GM12878 (cell line): ENCODE results near the gene PGM5. TPM values are rescaled to one million over a fixed set of nuclear protein-coding genes. Genes with fewer than 3 reads are reported as not detected.

Experiments used
- ATAC-seq: fragments of 200-7000 bp; cut with Tn5 transposase; 3 replicates; pipeline ENCODE4 v1.9.1; 2020; ENCODE audit warnings: mild to moderate bottlenecking, moderate library complexity
- BruUV-seq: library from RNA; stranded (reverse); fragments of 400-500 nt; replicated peaks from 2 replicates; lab custom pipeline; 2021; lab: Mats Ljungman, UMichigan
- CTCF ChIA-PET: fragments of 300-600 bp; sonication (Branson Sonifier 250); formaldehyde crosslinking; extraction: SDS; loops from one replicate; lab custom pipeline; 2021; ENCODE audit warnings: inconsistent platforms; lab: Yijun Ruan, JAX
- POLR2A ChIA-PET: fragments of 350-600 bp; formaldehyde crosslinking; extraction: SDS; loops from one replicate; lab custom pipeline; 2021; ENCODE audit warnings: inconsistent platforms; lab: Charles Lee
- RAD21 ChIA-PET: fragments of 300-600 bp; sonication (Branson Sonifier 250); formaldehyde crosslinking; loops from one replicate; lab custom pipeline; 2023; ENCODE audit warnings: antibody characterized with exemption; ENCODE audit not compliant: unreplicated experiment; lab: Charles Lee
- SMC1A ChIA-PET: fragments of 300-600 bp; sonication (Branson Sonifier 250); formaldehyde crosslinking; loops from one replicate; lab custom pipeline; 2023; ENCODE audit not compliant: unreplicated experiment, uncharacterized antibody; lab: Charles Lee
- DNase-seq: peaks from one replicate; pipeline ENCODE4 v3.0.0-alpha.2; 2011; ENCODE audit warnings: low read depth, low spot score
- FAIRE-seq: peaks from 3 replicates; lab custom pipeline; 2011; peaks lifted over from hg19 to GRCh38; lab: Jason Lieb, UNC
- H2AFZ ChIP-seq: 2 replicates; pipeline ENCODE4 v1.6.0; 2011; ENCODE audit warnings: low read depth, low read length, control low read depth; ENCODE audit not compliant: control insufficient read depth
- H3K27ac ChIP-seq: 2 replicates; pipeline ENCODE4 v1.5.1; 2011; ENCODE audit warnings: control low read depth; ENCODE audit not compliant: control insufficient read depth, insufficient read depth
- H3K27me3 ChIP-seq, 2 experiments: replicated peaks in 1 of 2; 2 replicates each; pipeline versions ENCODE4 v1.6.0 to v1.6.1; 2011; ENCODE audit warnings: low read length in 1 of 2; ENCODE audit not compliant: control insufficient read depth in 2 of 2, insufficient read depth in 2 of 2
- H3K36me3 ChIP-seq, 2 experiments: 2 replicates each; pipeline ENCODE4 v1.5.1; 2011; ENCODE audit warnings: low read length in 1 of 2; ENCODE audit not compliant: control insufficient read depth in 2 of 2, insufficient read depth in 2 of 2
- H3K4me1 ChIP-seq: 2 replicates; pipeline ENCODE4 v1.6.1; 2011; ENCODE audit warnings: mild to moderate bottlenecking, low read length, moderate library complexity, mixed read lengths; ENCODE audit not compliant: control insufficient read depth, insufficient read depth
- H3K4me2 ChIP-seq: 2 replicates; pipeline ENCODE4 v1.6.0; 2011; ENCODE audit warnings: control low read depth; ENCODE audit not compliant: control insufficient read depth, insufficient read depth
- H3K4me3 ChIP-seq: fragments of 200-600 bp; sonication (generic); 2 replicates; pipeline ENCODE4 v1.5.1; 2016
- H3K79me2 ChIP-seq: 2 replicates; pipeline ENCODE4 v1.6.0; 2011; ENCODE audit warnings: low read length; ENCODE audit not compliant: control insufficient read depth, insufficient read depth
- H3K9ac ChIP-seq: 2 replicates; pipeline ENCODE4 v1.8.0; 2011; ENCODE audit warnings: low read length, control low read depth, mixed read lengths; ENCODE audit not compliant: control insufficient read depth, insufficient read depth
- H3K9me3 ChIP-seq: replicated peaks from 3 replicates; pipeline ENCODE4 v1.5.1; 2011; ENCODE audit warnings: mild to moderate bottlenecking, low read length; ENCODE audit not compliant: control insufficient read depth, insufficient read depth
- H4K20me1 ChIP-seq: 2 replicates; pipeline ENCODE4 v1.6.0; 2011; ENCODE audit not compliant: control insufficient read depth, insufficient read depth
- BACH1 ChIP-seq: fragments of 450-650 bp; IDR thresholded peaks from 2 replicates; pipeline ENCODE4 v1.6.1; 2017; ENCODE audit warnings: mild to moderate bottlenecking, borderline replicate concordance
- CEBPB ChIP-seq, 2 experiments: fragments of 150-350 bp in 1 of 2; IDR thresholded peaks; 2 replicates each; pipeline ENCODE4 v1.6.1; 2012 to 2014; ENCODE audit warnings: low read depth in 2 of 2, low read length in 2 of 2, borderline replicate concordance in 1 of 2, inconsistent platforms in 1 of 2
- CEBPZ ChIP-seq: fragments of 150-350 bp; IDR thresholded peaks from 2 replicates; pipeline ENCODE4 v1.6.1; 2016; ENCODE audit warnings: low read depth, low read length
- CREB1 ChIP-seq: IDR thresholded peaks from 2 replicates; pipeline ENCODE4 v1.6.1; 2012; ENCODE audit warnings: low read depth, mild to moderate bottlenecking, inconsistent platforms
- GATAD2B ChIP-seq: fragments of 450-650 bp; conservative IDR thresholded peaks from 2 replicates; pipeline ENCODE4 v1.6.1; 2017; ENCODE audit warnings: low read depth, mild to moderate bottlenecking, moderate library complexity
- MEF2B ChIP-seq: fragments of 450-650 bp; IDR thresholded peaks from 2 replicates; pipeline ENCODE4 v1.6.1; 2018; ENCODE audit warnings: mild to moderate bottlenecking, moderate library complexity; ENCODE audit not compliant: partially characterized antibody, poor library complexity, severe bottlenecking
- RAD51 ChIP-seq: fragments of 450-650 bp; IDR thresholded peaks from 2 replicates; pipeline ENCODE4 v1.6.1; 2016; ENCODE audit warnings: moderate library complexity, mild to moderate bottlenecking, inconsistent platforms
- SIX5 ChIP-seq: IDR thresholded peaks from 2 replicates; pipeline ENCODE4 v1.6.1; 2011; ENCODE audit warnings: mild to moderate bottlenecking, low read depth, low read length, moderate library complexity; ENCODE audit not compliant: severe bottlenecking
- STAT1 ChIP-seq: fragments of 450-650 bp; conservative IDR thresholded peaks from 2 replicates; pipeline ENCODE4 v1.6.1; 2014; ENCODE audit warnings: antibody characterized with exemption, mild to moderate bottlenecking
- TCF7 ChIP-seq: IDR thresholded peaks from 2 replicates; pipeline ENCODE4 v1.6.1; 2014; ENCODE audit warnings: antibody characterized with exemption, borderline replicate concordance
- ZBED1 ChIP-seq: IDR thresholded peaks from 2 replicates; pipeline ENCODE4 v1.6.1; 2016; ENCODE audit warnings: borderline replicate concordance
- WGBS: methylation state at CpG from one replicate; pipeline ENCODE4 v1.1.6; 2016; ENCODE audit warnings: low lambda C conversion rate; ENCODE audit not compliant: insufficient replicate concordance, insufficient coverage; ENCODE audit errors: missing lambda C conversion rate; 5-methylcytosine and 5-hydroxymethylcytosine counted together
- in situ Hi-C: fragments of 300-500 bp; cut with MboI; formaldehyde crosslinking; loops from 9 replicates; pipeline ENCODE4 v1.14.3; 2018; ENCODE audit warnings: mixed read lengths
- intact Hi-C: fragments of 100-400 bp; cut with micrococcal nuclease; formaldehyde crosslinking; loops from one replicate; pipeline ENCODE4 v1.14.2; 2022; ENCODE audit not compliant: unreplicated experiment
- polyA plus RNA-seq, 11 experiments: library from polyadenylated mRNA; depleted of rRNA in 4 of 11; unstranded in 6 of 11; stranded (reverse) in 5 of 11; fragments of >200 nt; fragmentation: Nextera tagmentation in 4 of 11; fragmentation: Illumina TruSeq in 1 of 11; extraction: Ambion mirVana in 4 of 11; extraction: Trizol in 1 of 11; gene quantifications; 1 replicate in 1 of 11; 2 replicates in 10 of 11; pipeline versions ENCODE4 v1.2.1 to v1.2.3, GENCODE V29; 2011 to 2016; ENCODE audit warnings: inconsistent platforms in 2 of 11, missing spikeins in 2 of 11, low read depth in 1 of 11
- total RNA-seq, 4 experiments: library from RNA; depleted of rRNA in 3 of 4; stranded (reverse); fragments of >200 nt in 3 of 4; fragmentation: Illumina TruSeq in 1 of 4; extraction: Trizol in 1 of 4; gene quantifications; 2 replicates each; pipeline versions ENCODE4 v1.2.1 to v1.2.3, GENCODE V29; 2013 to 2021

PGM5 gene
- total and polyA plus RNA-seq, 10 of the 15 experiments (the other 5 are each of a cell fraction or from before 2014, with no cell fraction given): 0.28 to 0.73 TPM; not detected in 8

GRCh38 chr9:68417762-68418161, 61.4 kb downstream of the PGM5 start (continued):
- TF ChIP-seq CEBPZ (no peak), TCF7 (no peak)

- TF ChIP-seq BACH1: no peak
- no peak for TF ChIP-seq GATAD2B
- TF ChIP-seq STAT1: no peak
- no peak for TF ChIP-seq MEF2B
- no peak for TF ChIP-seq CREB1
- no peak for TF ChIP-seq ZBED1
- no peak for TF ChIP-seq CEBPB (IDR thresholded peaks at IDR 0.05; ENCODE audit: borderline replicate concordance in 1 of 2, low read depth in 2 of 2, low read length in 2 of 2)
- TF ChIP-seq SIX5: no peak
- TF ChIP-seq RAD51: no peak
- no peak overlapping the region for H3K27ac ChIP-seq
- POLR2A ChIA-PET: no interaction called here
- H3K27me3 ChIP-seq: peaks cover 0 to 2% of the 10 kb centered on the region in 2 experiments; a peak in 1 of 4 replicates
- H3K4me2 ChIP-seq: no peak overlapping the region
- H3K79me2 ChIP-seq: no peaks in the 10 kb centered on the region
- no TSS peak for BruUV-seq
- H2AFZ ChIP-seq: no peak overlapping the region
- in situ Hi-C loops (no loop called here), intact Hi-C loops (no loop called here)
- H3K4me3 ChIP-seq: no peak overlapping the region
- RAD21 ChIA-PET: no interaction called here
- FAIRE-seq (no peak), DNase-seq (no peak), ATAC-seq (no peak)
- H3K9ac ChIP-seq: no peak overlapping the region
- WGBS: 31% methylated on average over 11 of the region's 11 CpGs
- no peaks in the 10 kb centered on the region for H3K9me3 ChIP-seq
- H4K20me1 ChIP-seq: no peaks in the 10 kb centered on the region
- no peaks in the 10 kb centered on the region for H3K4me1 ChIP-seq
- H3K36me3 ChIP-seq: no peaks in the 10 kb centered on the region
- CTCF ChIA-PET: interaction anchor here (0.6 to 1.8 kb wide), 4 partner anchors 11 to 150 kb away, joined by 3 to 5 read pairs (median 4); no protein-coding TSS in a partner anchor
- SMC1A ChIA-PET: interaction anchor here (1.8 kb wide), 1 partner anchor 11 kb away, joined by 4 read pairs; no protein-coding TSS in a partner anchor
Observed at GRCh38 chr9:68418259-68418845, 61.9 kb downstream of the PGM5 start.
